ENCODE results near the gene ZNF358.

- no peak for TF ChIP-seq CTCF (IDR thresholded peaks at IDR 0.05)
- no peak for TF ChIP-seq POLR2A (IDR thresholded peaks at IDR 0.05)
These were observed 32.1 kb upstream of the ZNF358 start for GRCh38 chr19:7483720-7484201.
